Fibroblast of lung (primary cell): Measurements from ENCODE around the gene SCN4A.

Experiments used
- CTCF ChIP-seq, 2 donors: IDR thresholded peaks in 1 of 2; conservative IDR thresholded peaks in 1 of 2; 1 replicate in 1 of 2; 2 replicates in 1 of 2; pipeline ENCODE4 v1.5.1; 2011 to 2012; ENCODE audit warnings: low read length in 2 of 2, control low read depth in 1 of 2, inconsistent platforms in 1 of 2, low read depth in 1 of 2, mild to moderate bottlenecking in 1 of 2
- EZH2 ChIP-seq: IDR thresholded peaks from 2 replicates; pipeline ENCODE4 v1.5.1; 2012; ENCODE audit warnings: low read length, control low read depth, mild to moderate bottlenecking; ENCODE audit errors: missing control alignments

GRCh38 chr17:64008830-64009229 is 36.1 kb upstream of the SCN4A start:
- TF ChIP-seq CTCF (conservative IDR thresholded peaks at IDR 0.05 in 1 of 2, IDR thresholded peaks at IDR 0.05 in 1 of 2; ENCODE audit: low read depth in 1 of 2, low read length in 2 of 2) (no peak), EZH2 (no peak)
